ENCODE data around the gene LIFR.

- TF ChIP-seq, protein P1, sequence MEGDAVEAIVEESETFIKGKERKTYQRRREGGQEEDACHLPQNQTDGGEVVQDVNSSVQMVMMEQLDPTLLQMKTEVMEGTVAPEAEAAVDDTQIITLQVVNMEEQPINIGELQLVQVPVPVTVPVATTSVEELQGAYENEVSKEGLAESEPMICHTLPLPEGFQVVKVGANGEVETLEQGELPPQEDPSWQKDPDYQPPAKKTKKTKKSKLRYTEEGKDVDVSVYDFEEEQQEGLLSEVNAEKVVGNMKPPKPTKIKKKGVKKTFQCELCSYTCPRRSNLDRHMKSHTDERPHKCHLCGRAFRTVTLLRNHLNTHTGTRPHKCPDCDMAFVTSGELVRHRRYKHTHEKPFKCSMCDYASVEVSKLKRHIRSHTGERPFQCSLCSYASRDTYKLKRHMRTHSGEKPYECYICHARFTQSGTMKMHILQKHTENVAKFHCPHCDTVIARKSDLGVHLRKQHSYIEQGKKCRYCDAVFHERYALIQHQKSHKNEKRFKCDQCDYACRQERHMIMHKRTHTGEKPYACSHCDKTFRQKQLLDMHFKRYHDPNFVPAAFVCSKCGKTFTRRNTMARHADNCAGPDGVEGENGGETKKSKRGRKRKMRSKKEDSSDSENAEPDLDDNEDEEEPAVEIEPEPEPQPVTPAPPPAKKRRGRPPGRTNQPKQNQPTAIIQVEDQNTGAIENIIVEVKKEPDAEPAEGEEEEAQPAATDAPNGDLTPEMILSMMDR (conservative IDR thresholded peaks at IDR 0.05; ENCODE audit: low read depth, low read length) = no peak
- TF ChIP-seq EZH2 (IDR thresholded peaks at IDR 0.05; ENCODE audit: borderline replicate concordance, low read depth, low read length, poor library complexity, severe bottlenecking) = no peak
Observed at GRCh38 chr5:38447056-38447455, 109.4 kb downstream of the LIFR start.

Data from A673 (cell line).